ENCODE measurements around the gene WDR37. TPM values are rescaled to one million over a fixed set of nuclear protein-coding genes. Genes with fewer than 3 reads are reported as not detected.

Gene WDR37
- total RNA-seq, 1 experiment from 2014 or later, result 10.4 TPM

GRCh38 chr10:1178506-1178905 lies 122.3 kb downstream of the WDR37 start:
- Mint-ChIP-seq H3K27me3 (ENCODE audit: low read depth) (no peaks in the 10 kb centered on the region; the same call in 1 of the 2 replicates), H3K4me3 (no peak overlapping the region), H3K9me3 (no peaks in the 10 kb centered on the region), H3K4me1 (peaks cover 6% of the 10 kb centered on the region), H3K27ac (no peak overlapping the region), H3K36me3 (no peaks in the 10 kb centered on the region)
- POLR2A ChIA-PET, result no interaction called here
- TF ChIP-seq ATF6 (CRISPR knock-in tag; IDR thresholded peaks at IDR 0.05), result no peak
- no peak for TF ChIP-seq TCF7 (CRISPR knock-in tag; IDR thresholded peaks at IDR 0.05; ENCODE audit: low read depth)
- TF ChIP-seq PRDM15 (CRISPR knock-in tag; IDR thresholded peaks at IDR 0.05), result no peak
- no peak for TF ChIP-seq ERG (CRISPR knock-in tag; IDR thresholded peaks at IDR 0.05)
- no peak for TF ChIP-seq ZNF671 (CRISPR knock-in tag; IDR thresholded peaks at IDR 0.05)
- TF ChIP-seq SMAD4 (CRISPR knock-in tag; IDR thresholded peaks at IDR 0.05), result no peak
- no peak for TF ChIP-seq JAZF1 (CRISPR knock-in tag; IDR thresholded peaks at IDR 0.05)
- TF ChIP-seq KAT7 (CRISPR knock-in tag; IDR thresholded peaks at IDR 0.05; ENCODE audit: borderline replicate concordance), result no peak
- TF ChIP-seq E2F4 (CRISPR knock-in tag; IDR thresholded peaks at IDR 0.05; ENCODE audit: borderline replicate concordance, low read depth), result no peak
- CTCF ChIA-PET, result interaction anchor here (1.2 kb wide), 1 partner anchor 190 kb away, joined by 7 read pairs; no protein-coding TSS in a partner anchor
- DNase-seq (ENCODE audit: low spot score) (peak; percentile 10), ATAC-seq (no peak)

GRCh38 chr10:1179346-1180070 lies 123.3 kb downstream of the WDR37 start:
- Mint-ChIP-seq H3K4me1 (peaks cover 11% of the 10 kb centered on the region), H3K27ac (no peak overlapping the region), H3K9me3 (no peaks in the 10 kb centered on the region), H3K27me3 (ENCODE audit: low read depth) (no peaks in the 10 kb centered on the region; the same call in 1 of the 2 replicates), H3K4me3 (no peak overlapping the region), H3K36me3 (no peaks in the 10 kb centered on the region)
- no peak for DNase-seq (ENCODE audit: low spot score)
- CTCF ChIA-PET, result interaction anchor here (1.2 to 3.7 kb wide), 3 partner anchors 65 to 190 kb away, joined by 7 to 17 read pairs (median 16); no protein-coding TSS in a partner anchor
- POLR2A ChIA-PET, result no interaction called here
- ATAC-seq, result no peak
- TF ChIP-seq AFF4 (CRISPR knock-in tag; IDR thresholded peaks at IDR 0.05; ENCODE audit: borderline replicate concordance) (no peak), KAT7 (CRISPR knock-in tag; IDR thresholded peaks at IDR 0.05; ENCODE audit: borderline replicate concordance) (no peak), ZBTB43 (CRISPR knock-in tag; IDR thresholded peaks at IDR 0.05) (no peak)

Measured in WTC11 (cell line).